GM12801 (cell line): ENCODE measurements around the gene HTRA3.

Experiments used
- CTCF ChIP-seq: IDR thresholded peaks from one replicate; pipeline ENCODE4 v1.5.1; 2011; ENCODE audit warnings: control low read depth; ENCODE audit not compliant: insufficient read length; ENCODE audit errors: extremely low read depth

Gene HTRA3

GRCh38 chr4:8230033-8230432, 39.5 kb upstream of the HTRA3 start:
- TF ChIP-seq CTCF = no peak

GRCh38 chr4:8230891-8231290, 38.7 kb upstream of the HTRA3 start:
- no peak for TF ChIP-seq CTCF

- no peak for TF ChIP-seq CTCF
Observed at GRCh38 chr4:8231551-8232049, 38.0 kb upstream of the HTRA3 start.

GRCh38 chr4:8232748-8233147, 36.8 kb upstream of the HTRA3 start:
- TF ChIP-seq CTCF = no peak

- no peak for TF ChIP-seq CTCF
Observed at GRCh38 chr4:8233672-8234484, 35.7 kb upstream of the HTRA3 start.

GRCh38 chr4:8234715-8235114, 34.8 kb upstream of the HTRA3 start:
- TF ChIP-seq CTCF = no peak

- no peak for TF ChIP-seq CTCF
Observed at GRCh38 chr4:8235224-8235623, 34.3 kb upstream of the HTRA3 start.
